Peyer's patch (tissue), 4 donors: ENCODE measurements around the gene CUTA. TPM values are rescaled to one million over a fixed set of nuclear protein-coding genes. Genes with fewer than 3 reads are reported as not detected.

Experiments used
- DNase-seq, 3 donors: peaks; one replicate each; pipeline ENCODE4 v3.0.0-alpha.2; 2017 to 2019
- H3K27ac ChIP-seq, 4 donors: fragments of 200-600 bp; sonication (generic); one replicate each; pipeline ENCODE4 v1.5.1; 2016 to 2019
- H3K27me3 ChIP-seq, 2 donors: fragments of 200-600 bp; sonication (generic); one replicate each; pipeline ENCODE4 v1.5.1; 2019
- H3K36me3 ChIP-seq, 3 donors: fragments of 200-600 bp; sonication (generic); one replicate each; pipeline ENCODE4 v1.5.1; 2016 to 2019
- H3K4me1 ChIP-seq, 4 donors: fragments of 200-600 bp; sonication (generic); one replicate each; pipeline ENCODE4 v1.5.1; 2016 to 2019
- H3K4me3 ChIP-seq, 4 donors: fragments of 200-600 bp; sonication (generic); 1 replicate in 3 of 4; 2 replicates in 1 of 4; pipeline ENCODE4 v1.5.1; 2016 to 2019; ENCODE audit warnings: mild to moderate bottlenecking in 1 of 4
- H3K9me3 ChIP-seq, 4 donors: fragments of 200-600 bp; sonication (generic); one replicate each; pipeline ENCODE4 v1.5.1; 2016 to 2019; ENCODE audit warnings: mild to moderate bottlenecking in 1 of 4
- CTCF ChIP-seq, 6 experiments: fragments of 450-650 bp in 4 of 6; fragments of 200-600 bp in 2 of 6; sonication (generic) in 1 of 6; IDR thresholded peaks; one replicate each; pipeline ENCODE4 v1.5.1; 2017 to 2019; ENCODE audit warnings: antibody characterized with exemption in 6 of 6, mild to moderate bottlenecking in 3 of 6, moderate library complexity in 1 of 6
- POLR2A ChIP-seq, 2 donors: fragments of 450-650 bp; IDR thresholded peaks; one replicate each; pipeline ENCODE4 v1.5.1; 2017; ENCODE audit warnings: antibody characterized with exemption in 2 of 2, mild to moderate bottlenecking in 2 of 2, moderate library complexity in 2 of 2
- total RNA-seq, 4 donors: library from RNA; depleted of rRNA; stranded (reverse); fragments of >200 nt; gene quantifications; one replicate each; pipeline ENCODE4 v1.1.0, GENCODE V29; 2016

CUTA gene
- total RNA-seq, 4 donors from 2014 or later: 43.7 to 134 (median 96.2) TPM

GRCh38 chr6:33432546-33432945 lies 14.6 kb upstream of the CUTA start:
- H3K4me3 ChIP-seq: no peak overlapping the region
- H3K9me3 ChIP-seq: no peaks in the 10 kb centered on the region
- H3K36me3 ChIP-seq: peaks cover 0 to 24% (median 0%) of the 10 kb centered on the region in 3 donors
- TF ChIP-seq CTCF (IDR thresholded peaks at IDR 0.05) (no peak), POLR2A (IDR thresholded peaks at IDR 0.05) (no peak)
- no peaks in the 10 kb centered on the region for H3K27me3 ChIP-seq
- H3K4me1 ChIP-seq: peaks cover 0 to 39% (median 14%) of the 10 kb centered on the region in 4 donors
- H3K27ac ChIP-seq: peak overlapping the region in 1 of 4 donors; percentile 86
- no peak for DNase-seq

- TF ChIP-seq CTCF (IDR thresholded peaks at IDR 0.05): no peak
- TF ChIP-seq POLR2A (IDR thresholded peaks at IDR 0.05): no peak
- Histone ChIP-seq H3K27ac (peak overlapping the region in 2 of 4 donors; percentile 40 to 86), H3K9me3 (no peaks in the 10 kb centered on the region), H3K27me3 (no peaks in the 10 kb centered on the region), H3K4me1 (peaks cover 0 to 44% (median 18%) of the 10 kb centered on the region in 4 donors), H3K36me3 (peaks cover 0 to 18% (median 0%) of the 10 kb centered on the region in 3 donors), H3K4me3 (peak overlapping the region in 1 of 4 donors; percentile 0)
- DNase-seq: peak in 1 of 3 donors; percentile 52
These were observed 14.1 kb upstream of the CUTA start for GRCh38 chr6:33431880-33432541.

GRCh38 chr6:33430991-33431879 lies 13.3 kb upstream of the CUTA start:
- H3K36me3 ChIP-seq: peaks cover 0 to 11% (median 0%) of the 10 kb centered on the region in 3 donors
- no peaks in the 10 kb centered on the region for H3K27me3 ChIP-seq
- H3K4me1 ChIP-seq: peaks cover 0 to 52% (median 24%) of the 10 kb centered on the region in 4 donors
- H3K9me3 ChIP-seq: no peaks in the 10 kb centered on the region
- TF ChIP-seq CTCF (IDR thresholded peaks at IDR 0.05) (no peak), POLR2A (IDR thresholded peaks at IDR 0.05) (no peak)
- DNase-seq: peak; percentile 64 to 88 (median 82)
- peak overlapping the region in 3 of 4 donors; percentile 16 to 37 (median 28) for H3K4me3 ChIP-seq
- H3K27ac ChIP-seq: peak overlapping the region in 2 of 4 donors; percentile 40 to 86

GRCh38 chr6:33430334-33430733 lies 12.4 kb upstream of the CUTA start:
- peaks cover 0 to 55% (median 25%) of the 10 kb centered on the region in 4 donors for H3K4me1 ChIP-seq
- H3K4me3 ChIP-seq: no peak overlapping the region
- H3K36me3 ChIP-seq: peaks cover 0 to 4% (median 0%) of the 10 kb centered on the region in 3 donors
- H3K27ac ChIP-seq: peak overlapping the region; percentile 1 to 87 (median 78)
- TF ChIP-seq CTCF (IDR thresholded peaks at IDR 0.05) (no peak), POLR2A (IDR thresholded peaks at IDR 0.05) (no peak)
- no peaks in the 10 kb centered on the region for H3K27me3 ChIP-seq
- no peaks in the 10 kb centered on the region for H3K9me3 ChIP-seq
- peak in 1 of 3 donors; percentile 55 for DNase-seq

GRCh38 chr6:33429750-33430052 lies 11.8 kb upstream of the CUTA start:
- H3K4me3 ChIP-seq: peak overlapping the region in 1 of 4 donors; percentile 19
- H3K27me3 ChIP-seq: no peaks in the 10 kb centered on the region
- H3K36me3 ChIP-seq: no peaks in the 10 kb centered on the region
- no peaks in the 10 kb centered on the region for H3K9me3 ChIP-seq
- peaks cover 0 to 60% (median 30%) of the 10 kb centered on the region in 4 donors for H3K4me1 ChIP-seq
- peak overlapping the region; percentile 69 to 91 (median 86) for H3K27ac ChIP-seq
- TF ChIP-seq POLR2A (IDR thresholded peaks at IDR 0.05): peak in 1 of 2 donors; percentile 12
- TF ChIP-seq CTCF (IDR thresholded peaks at IDR 0.05): no peak
- DNase-seq: peak in 1 of 3 donors; percentile 34
